ENCODE measurements around the gene IMMP1L. TPM values are rescaled to one million over a fixed set of nuclear protein-coding genes. Genes with fewer than 3 reads are reported as not detected.
"Not testable (repeated sequence)": the region's sequence is repeated elsewhere in the genome, so short reads cannot be mapped to it uniquely, and the experiment has no call there.

Gene IMMP1L
- total RNA-seq, 2 experiments from 2014 or later: 27.9 to 37.3 TPM

DNA sequence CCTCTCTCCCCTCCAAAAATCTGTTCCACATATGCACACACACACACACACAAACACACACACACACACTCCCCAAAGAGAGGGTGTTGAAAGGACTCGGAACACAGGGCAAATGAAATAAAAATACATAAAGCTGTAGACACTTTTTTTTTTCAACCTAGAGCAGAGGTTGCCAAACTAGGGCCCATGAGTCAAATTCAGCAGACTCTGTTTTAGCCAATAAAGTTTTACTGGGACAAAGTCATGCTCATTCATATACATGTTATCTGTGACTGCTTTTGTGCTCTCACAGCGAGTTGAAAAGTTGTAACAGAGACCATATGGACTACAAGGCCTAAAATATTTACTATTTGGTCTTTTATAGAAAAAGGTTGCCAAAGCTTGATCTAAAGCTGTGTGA is 8.9 kb downstream of the IMMP1L start:
- Histone ChIP-seq H4K20me1 (ENCODE audit: insufficient read depth, low read length) (no peaks in the 10 kb centered on the region), H3K79me2 (ENCODE audit: insufficient read depth, low read depth, low read length) (peaks cover 66% of the 10 kb centered on the region), H3K36me3 (ENCODE audit: insufficient read depth, low read length) (peaks cover 33% of the 10 kb centered on the region), H3K4me2 (ENCODE audit: low read length) (no peak overlapping the region), H2AFZ (ENCODE audit: low read length) (no peak overlapping the region), H3K9me2 (ENCODE audit: insufficient read depth, low read length) (no peaks in the 10 kb centered on the region), H3K9me3 (ENCODE audit: low read length) (no peaks in the 10 kb centered on the region), H3K27ac (ENCODE audit: low read depth, low read length, poor library complexity, severe bottlenecking) (no peak overlapping the region), H3K4me1 (ENCODE audit: insufficient read depth, low read length, poor library complexity, severe bottlenecking) (no peaks in the 10 kb centered on the region), H3K4me3 (ENCODE audit: low read depth, low read length, poor library complexity, severe bottlenecking) (no peak overlapping the region)
- no peak for DNase-seq (ENCODE audit: low spot score)
- intact Hi-C loops (cut with micrococcal nuclease; ENCODE audit: unreplicated experiment): no loop called here
- no peak for TF ChIP-seq EZH2phosphoT487 (IDR thresholded peaks at IDR 0.05; ENCODE audit: borderline replicate concordance, low read depth, low read length)
- TF ChIP-seq, protein P1, sequence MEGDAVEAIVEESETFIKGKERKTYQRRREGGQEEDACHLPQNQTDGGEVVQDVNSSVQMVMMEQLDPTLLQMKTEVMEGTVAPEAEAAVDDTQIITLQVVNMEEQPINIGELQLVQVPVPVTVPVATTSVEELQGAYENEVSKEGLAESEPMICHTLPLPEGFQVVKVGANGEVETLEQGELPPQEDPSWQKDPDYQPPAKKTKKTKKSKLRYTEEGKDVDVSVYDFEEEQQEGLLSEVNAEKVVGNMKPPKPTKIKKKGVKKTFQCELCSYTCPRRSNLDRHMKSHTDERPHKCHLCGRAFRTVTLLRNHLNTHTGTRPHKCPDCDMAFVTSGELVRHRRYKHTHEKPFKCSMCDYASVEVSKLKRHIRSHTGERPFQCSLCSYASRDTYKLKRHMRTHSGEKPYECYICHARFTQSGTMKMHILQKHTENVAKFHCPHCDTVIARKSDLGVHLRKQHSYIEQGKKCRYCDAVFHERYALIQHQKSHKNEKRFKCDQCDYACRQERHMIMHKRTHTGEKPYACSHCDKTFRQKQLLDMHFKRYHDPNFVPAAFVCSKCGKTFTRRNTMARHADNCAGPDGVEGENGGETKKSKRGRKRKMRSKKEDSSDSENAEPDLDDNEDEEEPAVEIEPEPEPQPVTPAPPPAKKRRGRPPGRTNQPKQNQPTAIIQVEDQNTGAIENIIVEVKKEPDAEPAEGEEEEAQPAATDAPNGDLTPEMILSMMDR (conservative IDR thresholded peaks at IDR 0.05; ENCODE audit: low read length): no peak
- ChIA-PET CTCF (ENCODE audit: unreplicated experiment) (interaction anchor here (0.6 kb wide), 1 partner anchor 132 kb away, joined by 3 read pairs; no protein-coding TSS in a partner anchor), POLR2A (no interaction called here)
- no TSS peak for BruUV-seq (replicated peaks)

DNA sequence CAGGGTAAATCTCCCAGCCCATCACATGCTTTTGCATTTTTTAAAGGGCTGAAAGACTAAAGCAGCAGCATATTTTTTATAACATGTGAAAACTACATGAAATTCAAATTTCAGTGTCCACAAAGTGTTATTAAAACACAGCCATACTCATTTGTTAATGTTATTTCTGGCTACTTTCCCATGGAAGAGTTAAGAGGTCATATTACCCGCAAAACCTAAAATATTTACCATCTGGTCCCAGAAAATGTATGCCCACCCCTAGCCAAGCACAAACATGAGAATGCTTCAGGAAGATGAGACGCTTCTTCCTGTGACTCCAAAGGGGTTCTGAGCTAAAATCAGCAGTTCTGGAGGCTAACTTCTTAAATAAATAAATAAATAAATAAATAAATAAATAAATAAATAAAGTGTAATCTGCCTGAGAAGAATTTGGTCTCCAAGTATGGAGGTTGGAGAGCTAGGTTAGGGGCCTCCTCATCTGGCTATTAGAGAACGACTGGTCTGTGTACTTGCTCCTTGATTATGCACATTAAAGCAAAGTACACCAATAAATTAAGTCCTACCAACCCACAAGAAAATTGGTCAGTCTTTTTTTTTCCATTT is 9.7 kb downstream of the IMMP1L start:
- no peaks in the 10 kb centered on the region for H3K4me1 ChIP-seq (ENCODE audit: insufficient read depth, low read length, poor library complexity, severe bottlenecking)
- CTCF ChIA-PET (ENCODE audit: unreplicated experiment): no interaction called here

DNA sequence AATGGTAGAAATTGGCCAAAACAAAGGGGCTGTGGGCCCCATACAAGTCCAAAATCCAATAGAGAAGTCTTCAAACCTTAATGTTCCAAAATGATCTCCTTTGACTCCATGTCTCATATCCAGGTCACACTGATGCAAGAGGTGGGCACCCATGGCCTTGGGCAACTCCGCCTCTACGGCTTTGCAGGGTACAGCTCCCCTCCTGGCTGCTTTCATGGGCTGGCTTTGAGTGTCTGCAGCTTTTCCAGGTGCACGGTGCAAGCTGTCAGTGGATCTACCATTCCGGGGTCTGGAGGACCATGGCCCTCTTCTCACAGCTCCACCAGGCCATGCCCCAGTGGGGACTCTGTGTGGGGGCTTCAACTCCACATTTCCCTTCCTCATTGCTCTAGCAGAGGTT is 15.7 kb downstream of the IMMP1L start:
- H3K4me3 ChIP-seq (ENCODE audit: low read depth, low read length, poor library complexity, severe bottlenecking); CTCF ChIA-PET (ENCODE audit: unreplicated experiment); H3K27ac ChIP-seq (ENCODE audit: low read depth, low read length, poor library complexity, severe bottlenecking); intact Hi-C loops (cut with micrococcal nuclease; ENCODE audit: unreplicated experiment); H3K4me2 ChIP-seq (ENCODE audit: low read length); H3K9me3 ChIP-seq (ENCODE audit: low read length); H3K9me2 ChIP-seq (ENCODE audit: insufficient read depth, low read length); DNase-seq (ENCODE audit: low spot score); BruUV-seq (replicated peaks); H3K4me1 ChIP-seq (ENCODE audit: insufficient read depth, low read length, poor library complexity, severe bottlenecking); H2AFZ ChIP-seq (ENCODE audit: low read length); H4K20me1 ChIP-seq (ENCODE audit: insufficient read depth, low read length): not testable (repeated sequence)
- H3K36me3 ChIP-seq (ENCODE audit: insufficient read depth, low read length): peaks cover 34% of the 10 kb centered on the region; the same call in 1 of the 2 replicates
- peaks cover 20% of the 10 kb centered on the region; the same call in 1 of the 2 replicates for H3K79me2 ChIP-seq (ENCODE audit: insufficient read depth, low read depth, low read length)
- POLR2A ChIA-PET: interaction anchor here (0.6 to 0.7 kb wide), 2 partner anchors 17 to 21 kb away, joined by 3 read pairs; no protein-coding TSS in a partner anchor

More for the DNA sequence above, 9.7 kb downstream of the IMMP1L start:
- Histone ChIP-seq H3K27ac (ENCODE audit: low read depth, low read length, poor library complexity, severe bottlenecking) (no peak overlapping the region), H3K36me3 (ENCODE audit: insufficient read depth, low read length) (peaks cover 33% of the 10 kb centered on the region), H3K4me2 (ENCODE audit: low read length) (no peak overlapping the region), H3K4me3 (ENCODE audit: low read depth, low read length, poor library complexity, severe bottlenecking) (no peak overlapping the region), H3K9me3 (ENCODE audit: low read length) (no peaks in the 10 kb centered on the region), H3K79me2 (ENCODE audit: insufficient read depth, low read depth, low read length) (peaks cover 58% of the 10 kb centered on the region), H3K9me2 (ENCODE audit: insufficient read depth, low read length) (no peaks in the 10 kb centered on the region), H4K20me1 (ENCODE audit: insufficient read depth, low read length) (no peaks in the 10 kb centered on the region), H2AFZ (ENCODE audit: low read length) (no peak overlapping the region)
- POLR2A ChIA-PET: interaction anchor here (0.5 kb wide), 1 partner anchor 226 kb away, joined by 3 read pairs; no protein-coding TSS in a partner anchor
- TF ChIP-seq, protein P1 (conservative IDR thresholded peaks at IDR 0.05; ENCODE audit: low read length): no peak
- TF ChIP-seq EZH2phosphoT487 (IDR thresholded peaks at IDR 0.05; ENCODE audit: borderline replicate concordance, low read depth, low read length): no peak
- BruUV-seq (replicated peaks): no TSS peak
- intact Hi-C loops (cut with micrococcal nuclease; ENCODE audit: unreplicated experiment): no loop called here
- no peak for DNase-seq (ENCODE audit: low spot score)
